Prostate gland (tissue), 2 donors: ENCODE data around the gene EEF1A2. TPM values are rescaled to one million over a fixed set of nuclear protein-coding genes. Genes with fewer than 3 reads are reported as not detected.

Source experiments
- DNase-seq: peaks from one replicate; pipeline ENCODE4 v3.0.0-alpha.2; 2019; ENCODE audit warnings: low spot score
- H3K27ac ChIP-seq, 2 donors: fragments of 200-600 bp; sonication (generic); 2 replicates each; pipeline ENCODE4 v1.5.1; 2017 to 2019
- H3K27me3 ChIP-seq: fragments of 200-600 bp; sonication (generic); replicated peaks from 2 replicates; pipeline ENCODE4 v1.5.1; 2019; ENCODE audit not compliant: insufficient read depth
- H3K36me3 ChIP-seq, 2 donors: fragments of 200-600 bp; sonication (generic); 1 replicate in 1 of 2; 2 replicates in 1 of 2; pipeline versions ENCODE4 v1.5.1 to v1.8.1; 2017 to 2019
- H3K4me1 ChIP-seq: fragments of 200-600 bp; sonication (generic); replicated peaks from 2 replicates; pipeline ENCODE4 v1.5.1; 2019
- H3K4me3 ChIP-seq, 2 donors: fragments of 200-600 bp; sonication (generic); 2 replicates each; pipeline ENCODE4 v1.5.1; 2017 to 2019
- H3K9me3 ChIP-seq: fragments of 200-600 bp; sonication (generic); 2 replicates; pipeline ENCODE4 v1.5.1; 2017
- CTCF ChIP-seq, 4 experiments: fragments of 200-600 bp in 2 of 4; fragments of 450-650 bp in 2 of 4; sonication (generic) in 2 of 4; IDR thresholded peaks; 1 replicate in 3 of 4; 2 replicates in 1 of 4; pipeline ENCODE4 v1.5.1; 2016 to 2019; ENCODE audit warnings: antibody characterized with exemption in 4 of 4, mild to moderate bottlenecking in 2 of 4, moderate library complexity in 2 of 4
- POLR2A ChIP-seq: fragments of 450-650 bp; IDR thresholded peaks from one replicate; pipeline ENCODE4 v1.6.1; 2016; ENCODE audit warnings: antibody characterized with exemption, mild to moderate bottlenecking
- POLR2AphosphoS5 ChIP-seq: sonication (generic); formaldehyde crosslinking; IDR thresholded peaks from one replicate; pipeline ENCODE4 v1.6.1; 2017; ENCODE audit warnings: antibody characterized with exemption
- WGBS: methylation state at CpG from one replicate; pipeline ENCODE4 v1.1.5; 2018; 5-methylcytosine and 5-hydroxymethylcytosine counted together
- intact Hi-C: fragments of 100-400 bp; cut with DNase I; formaldehyde crosslinking; loops from one replicate; pipeline ENCODE4 v1.14.2; 2022
- total RNA-seq, 2 donors: library from RNA; depleted of rRNA; stranded (reverse); fragments of >200 nt; gene quantifications; one replicate each; pipeline ENCODE4 v1.1.0, GENCODE V29; 2016

Gene EEF1A2
- total RNA-seq, 2 donors from 2014 or later = 13.4 to 20.9 TPM

DNA sequence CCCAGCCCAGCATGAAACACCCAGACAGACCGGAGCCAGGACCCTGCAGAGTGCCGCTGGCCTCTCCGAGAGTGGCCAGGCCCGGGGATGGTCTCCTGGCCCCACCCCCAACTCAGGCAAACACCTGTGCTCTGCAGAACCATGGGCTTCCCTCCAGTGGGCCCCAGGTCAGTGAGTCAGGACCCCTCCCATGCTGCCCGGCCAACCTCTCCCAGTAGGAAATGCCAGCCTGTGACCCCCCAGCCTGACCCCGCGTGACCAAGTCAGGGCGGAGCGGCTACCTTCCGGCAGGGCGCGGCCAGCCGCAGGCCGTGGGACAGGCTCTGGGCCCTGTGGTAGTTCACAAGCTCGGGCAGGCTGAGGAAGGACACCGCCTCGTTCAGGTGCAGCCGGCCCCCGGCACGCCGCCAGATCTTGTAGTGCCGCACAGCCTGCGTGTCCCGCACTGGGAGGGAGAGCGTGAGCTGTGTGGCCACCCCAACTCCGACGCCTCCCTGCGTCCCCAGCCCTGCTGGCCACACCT lies 35.0 kb upstream of the EEF1A2 start:
- Histone ChIP-seq H3K4me3 (no peak overlapping the region), H3K27me3 (no peaks in the 10 kb centered on the region), H3K4me1 (peaks cover 5% of the 10 kb centered on the region), H3K27ac (no peak overlapping the region), H3K36me3 (no peaks in the 10 kb centered on the region), H3K9me3 (no peaks in the 10 kb centered on the region)
- intact Hi-C loops = loop anchor here (10.0 kb wide), 1 partner anchor 331 kb away; the partner anchor contains the start of genes ABHD16B and TPD52L2
- TF ChIP-seq POLR2A = peak; percentile 60
- TF ChIP-seq POLR2AphosphoS5 = peak; percentile 18
- peak in 1 of 4 experiments; percentile 18 for TF ChIP-seq CTCF (IDR thresholded peaks at IDR 0.05)
- WGBS = 33% methylated on average over 16 of the region's 28 CpGs
- DNase-seq = peak; percentile 52

- peaks cover 5% of the 10 kb centered on the region for H3K4me1 ChIP-seq
- no peaks in the 10 kb centered on the region for H3K27me3 ChIP-seq
- no peak overlapping the region for H3K4me3 ChIP-seq
- no peaks in the 10 kb centered on the region for H3K36me3 ChIP-seq
- intact Hi-C loops = loop anchor here (10.0 kb wide), 1 partner anchor 331 kb away; the partner anchor contains the start of genes ABHD16B and TPD52L2
- no peaks in the 10 kb centered on the region for H3K9me3 ChIP-seq
- H3K27ac ChIP-seq = no peak overlapping the region
- WGBS = 81% methylated on average over 14 of the region's 14 CpGs
- no peak for DNase-seq
- no peak for TF ChIP-seq CTCF (IDR thresholded peaks at IDR 0.05)
- no peak for TF ChIP-seq POLR2AphosphoS5
- TF ChIP-seq POLR2A = no peak
Measured at GRCh38 chr20:63533388-63533787, 34.5 kb upstream of the EEF1A2 start.

DNA sequence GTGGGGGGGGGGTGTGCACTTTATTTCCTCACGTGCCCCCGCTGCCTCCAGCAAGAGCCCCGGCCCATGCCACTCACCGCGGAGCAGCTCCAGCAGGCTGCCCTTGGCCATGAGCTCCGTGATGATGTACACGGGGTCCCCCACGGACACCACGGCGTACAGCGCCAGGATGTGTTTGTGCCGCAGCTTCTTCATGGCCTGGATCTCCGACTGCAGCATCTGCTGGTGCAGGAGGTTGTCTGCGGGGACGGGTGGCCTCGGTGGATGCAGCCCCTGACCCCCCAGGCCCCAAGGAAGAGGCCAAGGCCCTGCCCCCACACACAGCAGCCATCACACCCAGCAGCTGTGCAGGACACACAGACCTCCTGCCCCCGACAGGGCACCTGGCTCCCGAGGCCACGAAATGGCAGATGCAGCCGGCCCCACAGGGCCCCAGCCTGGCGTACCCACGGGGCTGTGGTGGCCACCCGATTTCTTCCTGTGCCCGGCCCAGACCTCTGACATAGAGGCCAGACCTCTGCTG lies 33.6 kb upstream of the EEF1A2 start:
- H3K27me3 ChIP-seq = no peaks in the 10 kb centered on the region
- no peaks in the 10 kb centered on the region for H3K9me3 ChIP-seq
- H3K4me3 ChIP-seq = no peak overlapping the region
- DNase-seq = no peak
- no peaks in the 10 kb centered on the region for H3K36me3 ChIP-seq
- peaks cover 5% of the 10 kb centered on the region for H3K4me1 ChIP-seq
- H3K27ac ChIP-seq = no peak overlapping the region
- WGBS = 75% methylated on average over 23 of the region's 24 CpGs
- intact Hi-C loops = loop anchor here (10.0 kb wide), 1 partner anchor 332 kb away; the partner anchor contains the start of genes ABHD16B and TPD52L2
- TF ChIP-seq CTCF (IDR thresholded peaks at IDR 0.05) (no peak), POLR2AphosphoS5 (no peak), POLR2A (no peak)

DNA sequence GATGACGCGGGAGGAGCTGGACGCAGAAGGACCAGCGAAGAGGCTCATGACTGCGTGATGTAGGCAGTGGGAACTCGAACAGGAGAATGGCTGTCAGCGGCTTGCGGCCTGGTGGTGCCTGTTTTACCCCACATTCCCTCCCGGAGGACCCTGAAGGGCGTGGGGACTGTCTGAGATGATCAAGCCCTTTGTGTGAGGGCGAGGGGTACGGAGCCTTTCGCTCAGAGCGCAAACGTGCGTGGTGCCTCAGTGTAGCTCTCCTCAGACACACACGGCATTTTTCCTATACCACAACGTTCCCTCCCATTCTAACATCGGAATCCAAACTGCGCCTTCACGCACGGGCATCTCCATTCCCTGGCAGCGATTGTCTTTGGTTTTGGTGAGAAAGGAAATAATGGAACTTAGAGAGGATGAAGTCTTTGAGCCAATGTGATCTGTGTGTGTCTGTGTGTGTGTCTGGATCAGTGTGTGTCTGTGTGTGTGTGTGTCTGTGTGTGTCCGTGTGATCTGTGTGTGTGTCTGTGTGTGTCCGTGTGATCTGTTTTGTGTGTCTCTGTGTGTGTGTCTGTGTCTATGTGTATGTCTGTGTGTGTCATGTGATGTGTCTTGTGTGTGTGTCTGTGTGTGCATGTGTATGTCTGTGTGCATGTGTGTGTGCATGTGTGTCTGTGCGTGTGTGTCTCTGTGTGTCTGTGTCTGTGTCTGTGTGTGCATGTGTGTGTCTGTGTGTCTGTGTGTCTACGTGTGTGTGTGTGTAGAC lies 33.0 kb upstream of the EEF1A2 start:
- Histone ChIP-seq H3K36me3 (no peaks in the 10 kb centered on the region), H3K27ac (no peak overlapping the region), H3K9me3 (no peaks in the 10 kb centered on the region), H3K27me3 (no peaks in the 10 kb centered on the region), H3K4me1 (peaks cover 5% of the 10 kb centered on the region), H3K4me3 (no peak overlapping the region)
- TF ChIP-seq POLR2A (no peak), POLR2AphosphoS5 (no peak), CTCF (IDR thresholded peaks at IDR 0.05) (no peak)
- WGBS = 81% methylated on average over 27 of the region's 27 CpGs
- intact Hi-C loops = loop anchor here (10.0 kb wide), 1 partner anchor 333 kb away; the partner anchor contains the start of genes ABHD16B and TPD52L2
- no peak for DNase-seq
